HL-60 (cell line): ENCODE data around the gene SGMS1.

ENCODE experiments used
- CTCF ChIP-seq: IDR thresholded peaks from one replicate; pipeline ENCODE4 v1.5.1; 2011; ENCODE audit warnings: low read length, control low read depth, inconsistent platforms; ENCODE audit not compliant: insufficient read depth
- REST ChIP-seq: IDR thresholded peaks from 2 replicates; pipeline ENCODE4 v1.6.1; 2012; ENCODE audit warnings: low read depth; ENCODE audit not compliant: insufficient replicate concordance

- TF ChIP-seq REST (no peak), CTCF (no peak)
Observed at GRCh38 chr10:50473756-50474155, 150.0 kb downstream of the SGMS1 start.
